Right lobe of liver (tissue), 6 donors: ENCODE measurements around the gene CBFA2T2. TPM values are rescaled to one million over a fixed set of nuclear protein-coding genes. Genes with fewer than 3 reads are reported as not detected.

Experiments
- ATAC-seq, 4 donors: fragments of 200-7000 bp; cut with Tn5 transposase; one replicate each; pipeline ENCODE4 v1.9.1; 2020; ENCODE audit warnings: mild to moderate bottlenecking in 4 of 4, moderate library complexity in 4 of 4
- DNase-seq, 3 donors: peaks; one replicate each; pipeline ENCODE4 v3.0.0-alpha.2; 2020
- H3K27ac ChIP-seq, 3 donors: fragments of 200-600 bp; one replicate each; pipeline ENCODE4 v1.8.0; 2022
- H3K27me3 ChIP-seq, 2 donors: fragments of 200-600 bp; one replicate each; pipeline ENCODE4 v1.8.0; 2022
- H3K36me3 ChIP-seq, 4 donors: fragments of 200-600 bp; sonication (generic) in 1 of 4; one replicate each; pipeline versions ENCODE4 v1.5.1 to v1.8.0; 2017 to 2022; ENCODE audit warnings: control low read depth in 1 of 4
- H3K4me1 ChIP-seq, 4 donors: fragments of 200-600 bp; sonication (generic) in 1 of 4; one replicate each; pipeline versions ENCODE4 v1.5.1 to v1.8.0; 2017 to 2022; ENCODE audit warnings: control low read depth in 1 of 4
- H3K4me3 ChIP-seq, 3 donors: fragments of 200-600 bp; one replicate each; pipeline ENCODE4 v1.8.0; 2022
- H3K9me3 ChIP-seq, 4 donors: fragments of 200-600 bp; sonication (generic) in 1 of 4; one replicate each; pipeline versions ENCODE4 v1.5.1 to v1.8.0; 2017 to 2022; ENCODE audit warnings: control low read depth in 1 of 4
- POLR2A ChIP-seq: fragments of 450-650 bp; IDR thresholded peaks from one replicate; pipeline ENCODE4 v1.6.1; 2017; ENCODE audit warnings: antibody characterized with exemption, mild to moderate bottlenecking
- WGBS: methylation state at CpG from one replicate; pipeline ENCODE4 v1.1.6; 2018; ENCODE audit warnings: low coverage, low lambda C conversion rate; ENCODE audit not compliant: insufficient coverage; ENCODE audit errors: missing lambda C conversion rate; 5-methylcytosine and 5-hydroxymethylcytosine counted together
- intact Hi-C, 2 donors: fragments of 100-400 bp; cut with DNase I; formaldehyde crosslinking; loops; one replicate each; pipeline versions ENCODE4 v1.11.2 to v1.14.1; 2022
- total RNA-seq, 6 experiments: library from RNA; depleted of rRNA in 2 of 6; stranded (reverse); fragments of >200 nt in 2 of 6; fragmentation: NEBNext Ultra II Directional in 3 of 6; extraction: Animal tissue kit (Norgen Biotek cat#: 25700) in 3 of 6; gene quantifications; one replicate each; pipeline versions ENCODE4 v1.1.0 to v1.2.4, GENCODE V29; 2016 to 2023
- TF ChIP-seq, protein P1 (sequence below), 4 donors: fragments of 200-600 bp in 3 of 4; fragments of 450-650 bp in 1 of 4; IDR thresholded peaks; one replicate each; pipeline versions ENCODE4 v1.5.1 to v1.8.0; 2016 to 2022; ENCODE audit warnings: antibody characterized with exemption in 4 of 4, mild to moderate bottlenecking in 2 of 4
- donor health status: DM: no; HTN: yes; CAD: no.
- donor health status: DM: no; HTN: no; CAD: no.
- donor health status: DM: no; HTN: no; CAD: no.
- donor health status: DM: no; HTN: yes; CAD: no.
- donor health status: DM: no; HTN: yes; CAD: no.

The CBFA2T2 gene
- total RNA-seq, 6 experiments from 2014 or later = 4.5 to 7.3 (median 5.6) TPM

DNA sequence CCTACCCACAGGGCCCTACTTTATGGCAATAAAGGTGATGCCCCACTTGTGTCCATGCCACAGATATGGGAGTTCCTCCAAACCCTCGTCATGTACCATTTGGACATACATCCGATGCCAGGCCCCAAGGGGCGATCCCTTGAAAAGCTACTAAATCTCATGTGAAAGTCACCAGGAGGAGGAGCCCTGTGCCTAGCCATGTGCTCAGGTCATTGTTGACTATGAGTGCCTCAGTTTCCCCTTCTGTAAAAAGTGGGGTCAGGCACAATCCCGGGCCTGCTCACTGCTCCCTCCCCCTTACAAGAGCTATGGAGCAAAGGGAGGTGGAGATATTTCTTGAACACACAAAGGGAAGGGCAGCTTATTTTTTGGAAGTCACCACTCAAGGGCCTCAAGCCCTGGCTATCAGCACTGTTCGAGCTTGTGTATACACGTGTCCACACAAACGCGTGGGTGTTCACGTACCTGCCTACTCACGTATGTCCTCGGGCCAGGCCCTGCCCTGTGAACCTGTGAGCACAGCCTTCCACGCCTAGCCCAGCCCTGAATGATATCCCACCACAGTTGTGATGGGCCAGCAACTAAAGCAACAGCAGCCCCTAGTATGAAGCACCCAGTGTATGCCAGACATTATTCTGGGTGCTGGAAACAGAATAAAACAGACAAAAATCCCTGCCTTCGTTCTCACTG is 178.7 kb downstream of the CBFA2T2 start:
- WGBS = 47% methylated on average over 9 of the region's 13 CpGs
- ATAC-seq (no peak), DNase-seq (no peak)
- peaks cover 0 to 1% (median 0%) of the 10 kb centered on the region in 4 donors for H3K36me3 ChIP-seq
- no peak overlapping the region for H3K27ac ChIP-seq
- H3K27me3 ChIP-seq = no peaks in the 10 kb centered on the region
- intact Hi-C loops = no loop called here
- H3K9me3 ChIP-seq = no peaks in the 10 kb centered on the region
- no peak overlapping the region for H3K4me3 ChIP-seq
- peaks cover 0 to 18% (median 3%) of the 10 kb centered on the region in 4 donors for H3K4me1 ChIP-seq
- TF ChIP-seq, protein P1, sequence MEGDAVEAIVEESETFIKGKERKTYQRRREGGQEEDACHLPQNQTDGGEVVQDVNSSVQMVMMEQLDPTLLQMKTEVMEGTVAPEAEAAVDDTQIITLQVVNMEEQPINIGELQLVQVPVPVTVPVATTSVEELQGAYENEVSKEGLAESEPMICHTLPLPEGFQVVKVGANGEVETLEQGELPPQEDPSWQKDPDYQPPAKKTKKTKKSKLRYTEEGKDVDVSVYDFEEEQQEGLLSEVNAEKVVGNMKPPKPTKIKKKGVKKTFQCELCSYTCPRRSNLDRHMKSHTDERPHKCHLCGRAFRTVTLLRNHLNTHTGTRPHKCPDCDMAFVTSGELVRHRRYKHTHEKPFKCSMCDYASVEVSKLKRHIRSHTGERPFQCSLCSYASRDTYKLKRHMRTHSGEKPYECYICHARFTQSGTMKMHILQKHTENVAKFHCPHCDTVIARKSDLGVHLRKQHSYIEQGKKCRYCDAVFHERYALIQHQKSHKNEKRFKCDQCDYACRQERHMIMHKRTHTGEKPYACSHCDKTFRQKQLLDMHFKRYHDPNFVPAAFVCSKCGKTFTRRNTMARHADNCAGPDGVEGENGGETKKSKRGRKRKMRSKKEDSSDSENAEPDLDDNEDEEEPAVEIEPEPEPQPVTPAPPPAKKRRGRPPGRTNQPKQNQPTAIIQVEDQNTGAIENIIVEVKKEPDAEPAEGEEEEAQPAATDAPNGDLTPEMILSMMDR (IDR thresholded peaks at IDR 0.05) = no peak
- TF ChIP-seq POLR2A = no peak

DNA sequence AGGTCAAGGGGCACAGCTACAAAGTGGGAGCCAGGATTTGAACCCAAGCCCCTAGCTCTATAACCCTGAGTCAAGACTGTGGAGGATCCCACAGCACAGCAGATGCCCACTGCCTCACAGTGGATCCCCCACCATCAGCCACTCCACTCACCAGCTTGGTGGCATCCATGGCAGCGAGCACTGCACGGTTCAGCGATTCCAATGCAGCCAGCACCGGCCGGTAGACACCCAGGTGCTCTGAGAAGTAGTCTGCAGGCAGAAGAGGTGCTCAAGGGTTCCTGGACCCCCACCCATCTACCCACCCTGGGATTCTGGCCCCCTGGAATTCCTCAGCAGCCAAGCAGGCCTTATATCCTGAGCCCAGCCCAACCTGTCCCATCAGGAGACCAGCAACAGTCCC is 179.3 kb downstream of the CBFA2T2 start:
- WGBS = no CpG with 5 or more reads among the region's 5 CpGs
- H3K4me1 ChIP-seq = peaks cover 0 to 14% (median 3%) of the 10 kb centered on the region in 4 donors
- no peaks in the 10 kb centered on the region for H3K9me3 ChIP-seq
- H3K27ac ChIP-seq = no peak overlapping the region
- TF ChIP-seq POLR2A = no peak
- TF ChIP-seq, protein P1 (IDR thresholded peaks at IDR 0.05) = no peak
- DNase-seq (no peak), ATAC-seq (no peak)
- H3K4me3 ChIP-seq = no peak overlapping the region
- peaks cover 0 to 1% (median 0%) of the 10 kb centered on the region in 4 donors for H3K36me3 ChIP-seq
- intact Hi-C loops = no loop called here
- H3K27me3 ChIP-seq = no peaks in the 10 kb centered on the region

DNA sequence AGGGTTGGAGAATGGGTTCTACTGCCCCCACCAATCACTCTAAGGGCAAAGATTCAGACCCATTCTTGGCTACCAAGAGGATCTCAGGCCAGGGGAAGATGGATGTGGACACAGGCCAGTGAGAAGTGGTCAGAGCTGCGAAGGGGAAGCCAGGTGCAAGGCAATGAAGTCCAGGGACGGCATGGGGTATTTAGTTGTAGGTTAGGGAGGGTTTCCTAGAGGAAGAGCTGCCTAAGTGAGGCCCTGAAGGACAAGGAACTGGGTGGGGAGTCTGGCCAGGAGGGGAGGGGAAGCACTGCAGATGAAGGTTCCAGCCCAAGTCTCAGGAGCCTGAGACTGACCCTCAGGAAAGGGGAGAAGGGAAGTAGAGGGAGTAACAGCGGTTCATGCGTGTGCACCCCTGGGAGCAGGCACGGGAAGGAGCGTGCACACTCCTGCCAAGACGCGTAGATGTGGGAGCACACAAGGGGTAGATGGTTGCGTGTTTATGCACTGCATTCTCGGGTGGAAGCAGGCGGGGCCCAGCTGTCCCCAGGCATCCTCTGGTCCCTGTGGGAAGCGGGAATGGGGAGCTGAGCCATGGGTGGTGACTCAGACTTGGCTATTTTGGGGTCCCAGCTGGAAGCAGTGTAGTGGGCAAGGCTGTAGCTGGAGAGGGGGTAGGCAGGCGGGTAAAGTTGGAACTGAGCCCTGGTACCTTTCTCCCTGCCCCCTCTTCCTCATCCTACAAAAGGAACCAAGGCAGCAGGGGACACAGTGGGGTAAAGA is 180.2 kb downstream of the CBFA2T2 start:
- intact Hi-C loops = loop anchor here in 1 of 2 donors (10.0 kb wide), 1 partner anchor 55 kb away; the partner anchor contains the start of gene PXMP4
- no peaks in the 10 kb centered on the region for H3K9me3 ChIP-seq
- TF ChIP-seq, protein P1 (IDR thresholded peaks at IDR 0.05) = no peak
- TF ChIP-seq POLR2A = no peak
- H3K27ac ChIP-seq = no peak overlapping the region
- no peak overlapping the region for H3K4me3 ChIP-seq
- peaks cover 0 to 1% (median 0%) of the 10 kb centered on the region in 4 donors for H3K36me3 ChIP-seq
- H3K4me1 ChIP-seq = peaks cover 0 to 19% (median 3%) of the 10 kb centered on the region in 4 donors
- ATAC-seq (no peak), DNase-seq (no peak)
- H3K27me3 ChIP-seq = no peaks in the 10 kb centered on the region
- WGBS = 88% methylated on average over 9 of the region's 13 CpGs

DNA sequence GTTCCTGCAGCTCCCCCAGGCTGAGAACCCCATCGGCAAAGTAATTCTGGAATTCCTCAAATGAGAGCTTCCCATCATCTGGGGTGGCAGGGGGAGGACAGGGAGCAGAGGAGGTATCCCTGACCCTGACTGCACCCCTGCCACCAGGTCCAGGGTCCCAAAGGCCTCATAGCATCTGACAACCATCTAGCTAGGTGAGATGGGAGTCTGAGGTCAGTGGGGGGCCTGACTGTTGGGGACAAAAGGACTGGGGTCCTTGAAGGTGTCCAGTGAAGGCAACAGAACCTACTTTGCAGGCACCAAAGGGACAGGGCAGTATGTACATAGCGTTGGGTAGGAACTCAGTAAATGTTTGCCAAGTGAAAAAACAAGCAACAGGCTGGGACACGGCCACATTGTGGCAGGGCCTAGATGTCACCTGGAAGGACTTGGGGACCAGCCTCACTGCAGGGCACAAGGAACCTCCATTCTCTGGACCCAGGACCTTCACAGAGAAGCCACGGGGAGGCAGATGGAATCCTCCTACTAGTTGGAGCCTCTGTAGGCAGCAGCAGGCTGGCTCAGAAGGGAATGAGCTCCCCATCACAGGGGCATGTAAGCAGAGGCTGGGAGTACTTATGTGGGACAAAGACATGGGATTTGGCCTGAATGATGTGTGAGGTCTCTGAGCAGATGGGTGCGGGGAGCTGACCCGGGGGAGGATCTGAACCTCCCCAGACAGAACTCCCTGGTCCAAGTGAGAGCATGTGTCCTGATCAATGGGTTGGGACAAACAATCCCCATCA is 181.0 kb downstream of the CBFA2T2 start:
- H3K27me3 ChIP-seq = no peaks in the 10 kb centered on the region
- H3K27ac ChIP-seq = no peak overlapping the region
- no peak for TF ChIP-seq POLR2A
- TF ChIP-seq, protein P1 (IDR thresholded peaks at IDR 0.05) = no peak
- intact Hi-C loops = loop anchor here in 1 of 2 donors (10.0 kb wide), 1 partner anchor 54 kb away; the partner anchor contains the start of gene PXMP4
- no peak for ATAC-seq
- no peaks in the 10 kb centered on the region for H3K9me3 ChIP-seq
- 66% methylated on average over 4 of the region's 6 CpGs for WGBS
- H3K4me3 ChIP-seq = no peak overlapping the region
- peaks cover 0 to 1% (median 0%) of the 10 kb centered on the region in 4 donors for H3K36me3 ChIP-seq
- DNase-seq = no peak
- peaks cover 0 to 21% (median 3%) of the 10 kb centered on the region in 4 donors for H3K4me1 ChIP-seq
